ENCODE results near the gene PALLD. TPM values are rescaled to one million over a fixed set of nuclear protein-coding genes. Genes with fewer than 3 reads are reported as not detected.

PALLD gene
- total and polyA plus RNA-seq, 2 of the 8 experiments (the other 6 are each of a cell fraction or from before 2014, with no cell fraction given) = 10.5 to 25.0 TPM

GRCh38 chr4:168502861-168503260, 6.0 kb downstream of the PALLD start:
- no peak overlapping the region for H4K5ac ChIP-seq (ENCODE audit: insufficient read length, low read depth, low read length)
- no peak overlapping the region for H3K27ac ChIP-seq (ENCODE audit: low read depth, low read length)
- no peak overlapping the region for H2BK12ac ChIP-seq (ENCODE audit: low read depth, low read length)
- H2BK5ac ChIP-seq (ENCODE audit: low read depth, low read length) = no peak overlapping the region
- ChIA-PET CTCF (ENCODE audit: partially characterized antibody) (interaction anchor here (3.0 kb wide), 1 partner anchor 12 kb away, joined by 25 read pairs; no protein-coding TSS in a partner anchor), POLR2A (ENCODE audit: partially characterized antibody) (no interaction called here)
- H3K23ac ChIP-seq (ENCODE audit: insufficient read length) = no peak overlapping the region
- H3K18ac ChIP-seq (ENCODE audit: extremely low read depth, low read length) = no peak overlapping the region
- no peaks in the 10 kb centered on the region; the same call in 1 of the 2 replicates for H3K23me2 ChIP-seq (ENCODE audit: low read depth, low read length)
- 0 out of 7 replicates have a peak, but pooled peaks cover 0 to 2% (median 0%) of the 10 kb centered on the region in 4 experiments for H3K4me1 ChIP-seq (replicated peaks in 1 of 4; ENCODE audit: control insufficient read depth in 3 of 4, insufficient read depth in 4 of 4, low read length in 3 of 4)
- H3K79me1 ChIP-seq (ENCODE audit: low read depth, low read length) = no peaks in the 10 kb centered on the region
- 84% methylated on average over 6 of the region's 6 CpGs; no CpG with 5 or more reads in 1 of the 2 experiments for WGBS, 2 experiments (ENCODE audit: extremely low coverage in 1 of 2, insufficient coverage in 1 of 2, insufficient read length in 1 of 2, insufficient replicate concordance in 2 of 2, low coverage in 1 of 2, low lambda C conversion rate in 2 of 2, missing lambda C conversion rate in 1 of 2)
- H3K4me2 ChIP-seq (ENCODE audit: insufficient read depth in 1 of 2, low read depth in 2 of 2, low read length in 2 of 2) = no peak overlapping the region
- no peak overlapping the region for H2AK5ac ChIP-seq (ENCODE audit: low read depth, low read length)
- no peak overlapping the region for H3K14ac ChIP-seq (ENCODE audit: insufficient read length)
- H2AFZ ChIP-seq (ENCODE audit: low read length) = no peak overlapping the region
- H3K79me2 ChIP-seq (ENCODE audit: control insufficient read depth in 1 of 2, insufficient read depth in 2 of 2, low read length in 2 of 2) = no peaks in the 10 kb centered on the region
- no peak overlapping the region for H3K4ac ChIP-seq (replicated peaks; ENCODE audit: insufficient read length, low read depth, low read length)
- DNase-seq (ENCODE audit: low read depth in 1 of 2, low spot score in 2 of 2) = no peak
- no peaks in the 10 kb centered on the region for H3K27me3 ChIP-seq (replicated peaks in 1 of 4; ENCODE audit: control insufficient read depth in 3 of 4, extremely low read depth in 1 of 4, insufficient read depth in 3 of 4, low read length in 3 of 4)
- no peak overlapping the region for H4K91ac ChIP-seq (replicated peaks; ENCODE audit: insufficient read length, low read length)
- no peak overlapping the region for H3K56ac ChIP-seq (replicated peaks; ENCODE audit: insufficient read length, low read depth, low read length)
- no peak overlapping the region for H3K4me3 ChIP-seq (ENCODE audit: extremely low read depth in 1 of 4, insufficient read depth in 2 of 4, low read depth in 3 of 4, low read length in 4 of 4)
- H4K20me1 ChIP-seq (replicated peaks in 1 of 2; ENCODE audit: control insufficient read depth in 1 of 2, insufficient read depth in 2 of 2, low read length in 2 of 2) = no peaks in the 10 kb centered on the region
- H4K8ac ChIP-seq (ENCODE audit: extremely low read depth, insufficient read depth, low read length) = no peak overlapping the region
- no peak for FAIRE-seq
- no peaks in the 10 kb centered on the region for H3K9me3 ChIP-seq (ENCODE audit: insufficient read depth in 2 of 2, low read depth in 1 of 2, low read length in 1 of 2)
- no peaks in the 10 kb centered on the region for H3K36me3 ChIP-seq (ENCODE audit: control insufficient read depth in 2 of 4, insufficient read depth in 4 of 4, low read length in 3 of 4)
- H3K9ac ChIP-seq (replicated peaks in 1 of 4; ENCODE audit: extremely low read depth in 1 of 4, low read depth in 3 of 4, low read length in 3 of 4) = no peak overlapping the region
- no peak overlapping the region for H2BK20ac ChIP-seq (ENCODE audit: low read length)
- no peak overlapping the region for H2BK120ac ChIP-seq (replicated peaks; ENCODE audit: low read depth, low read length)
- H2BK15ac ChIP-seq (ENCODE audit: low read length) = no peak overlapping the region
- TF ChIP-seq EGR1 (IDR thresholded peaks at IDR 0.05; ENCODE audit: borderline replicate concordance, low read depth, low read length) (no peak), CHD2 (IDR thresholded peaks at IDR 0.05; ENCODE audit: low read length) (no peak), SUZ12 (IDR thresholded peaks at IDR 0.05; ENCODE audit: low read length) (no peak), ATF3 (IDR thresholded peaks at IDR 0.05; ENCODE audit: insufficient read depth, low read depth, low read length) (no peak), RXRA (IDR thresholded peaks at IDR 0.05; ENCODE audit: insufficient read depth, low read depth, low read length) (no peak), TAF7 (optimal IDR thresholded peaks at IDR 0.05; ENCODE audit: borderline replicate concordance, low read depth, low read length) (no peak), CTBP2 (IDR thresholded peaks at IDR 0.05; ENCODE audit: borderline replicate concordance, insufficient read depth, insufficient read length, low read length) (no peak), TAF1 (IDR thresholded peaks at IDR 0.05; ENCODE audit: low read depth, low read length) (no peak), JUND (IDR thresholded peaks at IDR 0.05; ENCODE audit: low read length) (no peak), GTF2F1 (IDR thresholded peaks at IDR 0.05; ENCODE audit: borderline replicate concordance, low read depth, low read length) (no peak), CHD1 (IDR thresholded peaks at IDR 0.05; ENCODE audit: low read depth, low read length) (no peak), HDAC2 (IDR thresholded peaks at IDR 0.05; ENCODE audit: borderline replicate concordance in 1 of 2, low read depth in 2 of 2, low read length in 2 of 2) (no peak), GABPA (IDR thresholded peaks at IDR 0.05; ENCODE audit: borderline replicate concordance, insufficient read depth, low read length) (no peak), POLR2AphosphoS5 (IDR thresholded peaks at IDR 0.05; ENCODE audit: low read depth, low read length) (no peak)

All from H1 (cell line).